Activated naive CD4-positive, alpha-beta T cell (primary cell): Measurements from ENCODE around the gene PGGHG.
A peak's percentile ranks its signal among the peaks of the same experiment; 100 is the strongest.

Source experiments
- DNase-seq, 4 experiments: peaks; one replicate each; lab custom pipeline; 2025; lab: John Stamatoyannopoulos, UW

Gene PGGHG

DNA sequence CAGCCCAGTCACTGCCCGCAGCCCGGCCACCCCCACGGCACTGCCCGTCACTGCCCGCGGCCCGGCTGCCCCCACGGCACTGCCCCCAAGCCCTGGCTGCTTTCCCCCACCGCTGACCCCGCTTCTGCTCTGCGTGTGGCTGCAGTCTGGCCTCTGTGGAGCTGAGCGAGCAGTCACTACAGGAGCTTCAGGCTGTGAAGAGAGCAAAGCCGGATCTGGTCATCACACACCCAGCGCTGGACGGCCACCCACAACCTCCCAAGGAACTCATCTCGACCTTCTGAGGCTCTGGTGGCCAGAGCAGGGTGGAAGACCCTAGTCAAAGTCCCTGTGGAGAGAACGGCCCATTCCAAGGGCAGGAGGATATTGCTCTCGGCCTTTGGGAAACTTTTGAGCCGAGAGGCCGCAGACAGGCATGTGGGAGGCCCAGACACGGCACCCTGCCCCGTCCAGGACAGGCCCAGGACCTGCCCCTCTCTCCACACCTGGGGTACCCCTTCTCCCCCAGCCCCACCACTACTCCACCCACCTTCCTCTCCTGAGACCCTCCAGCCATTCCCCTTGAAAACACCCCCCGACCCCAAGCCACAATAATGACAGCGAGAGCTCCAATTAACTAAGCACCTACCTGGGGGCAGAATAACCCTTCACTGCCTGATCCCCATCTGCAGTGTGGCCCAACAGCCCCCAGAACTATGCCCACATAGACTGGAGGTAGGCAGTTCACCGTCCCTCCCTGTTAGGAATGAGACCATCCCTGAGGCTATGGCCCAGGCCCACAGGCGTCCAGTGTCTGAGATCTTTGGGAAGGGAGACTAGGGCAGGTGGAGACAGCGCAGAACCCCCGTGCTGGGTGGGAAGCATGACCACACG, 3.7 kb upstream of the PGGHG start:
- DNase-seq, result no peak

DNA sequence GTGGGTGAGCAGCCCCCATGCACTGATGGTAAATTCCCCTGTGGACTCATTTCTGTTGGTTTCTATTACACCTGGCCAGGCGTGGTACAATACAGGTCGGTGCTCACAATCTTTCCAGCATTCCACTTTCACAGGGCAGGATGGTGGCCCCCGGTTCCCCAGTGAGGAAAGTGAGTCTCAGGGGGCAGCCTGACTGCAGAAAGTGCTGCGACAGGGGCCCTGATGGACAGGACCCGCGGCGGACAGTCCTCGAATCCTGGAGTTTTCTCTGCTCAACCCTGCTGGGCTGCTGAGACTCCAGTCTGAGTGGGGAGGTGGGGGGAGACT, 3.1 kb upstream of the PGGHG start:
- DNase-seq, result no peak

DNA sequence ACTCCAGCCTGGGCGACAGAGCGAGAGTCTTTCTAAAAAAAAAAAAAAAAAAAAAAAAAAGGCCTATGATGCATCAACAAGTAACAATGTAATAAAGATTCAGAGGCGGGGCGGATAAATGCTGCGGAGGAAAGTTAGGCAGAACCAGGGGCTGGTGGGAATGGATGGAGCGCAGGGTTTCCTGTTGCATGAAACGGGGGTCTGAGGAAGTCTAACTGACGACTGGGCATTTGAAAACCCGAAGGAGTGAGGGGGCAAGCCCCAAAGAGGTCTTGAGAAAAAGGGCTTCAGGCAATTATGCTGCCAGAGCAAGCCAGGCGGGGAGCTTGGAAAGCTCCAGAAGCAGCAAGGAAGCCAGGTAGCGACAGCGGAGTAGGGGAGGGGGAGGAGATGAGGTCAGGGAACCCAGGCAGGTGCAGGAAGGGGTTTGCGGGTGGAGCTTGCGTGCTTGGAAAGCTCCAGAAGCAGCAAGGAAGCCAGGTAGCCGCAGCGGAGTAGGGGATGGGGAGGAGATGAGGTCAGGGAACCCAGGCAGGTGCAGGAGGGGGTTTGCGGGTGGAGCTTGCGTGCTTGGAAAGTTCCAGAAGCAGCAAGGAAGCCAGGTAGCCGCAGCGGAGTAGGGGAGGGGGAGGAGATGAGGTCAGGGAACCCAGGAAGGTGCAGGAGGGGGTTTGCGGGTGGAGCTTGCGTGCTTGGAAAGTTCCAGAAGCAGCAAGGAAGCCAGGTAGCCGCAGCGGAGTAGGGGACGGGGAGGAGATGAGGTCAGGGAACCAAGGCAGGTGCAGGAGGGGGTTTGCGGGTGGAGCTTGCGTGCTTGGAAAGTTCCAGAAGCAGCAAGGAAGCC, 1.7 kb upstream of the PGGHG start:
- peak in 1 of 4 experiments; percentile 50 for DNase-seq

- DNase-seq, result peak in 1 of 4 experiments; percentile 50
These were observed 977 bp upstream of the PGGHG start for GRCh38 chr11:287821-288477.

DNA sequence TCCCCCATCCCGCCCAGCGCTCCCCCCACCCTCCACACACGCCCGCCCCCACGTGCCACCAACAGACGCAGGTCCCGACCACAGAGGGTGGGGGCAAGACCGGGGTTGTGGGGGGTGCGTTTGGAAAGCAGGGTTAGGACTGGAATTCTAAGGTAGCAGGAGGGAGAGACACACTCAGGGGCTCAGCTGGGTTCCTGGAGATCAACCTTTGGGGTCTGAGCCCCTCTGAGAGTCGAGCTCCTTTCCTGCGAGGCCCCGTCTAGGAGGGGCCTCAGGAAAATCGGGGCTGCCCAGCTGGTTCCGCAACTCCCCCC, 429 bp downstream of the PGGHG start:
- DNase-seq, result no peak

DNA sequence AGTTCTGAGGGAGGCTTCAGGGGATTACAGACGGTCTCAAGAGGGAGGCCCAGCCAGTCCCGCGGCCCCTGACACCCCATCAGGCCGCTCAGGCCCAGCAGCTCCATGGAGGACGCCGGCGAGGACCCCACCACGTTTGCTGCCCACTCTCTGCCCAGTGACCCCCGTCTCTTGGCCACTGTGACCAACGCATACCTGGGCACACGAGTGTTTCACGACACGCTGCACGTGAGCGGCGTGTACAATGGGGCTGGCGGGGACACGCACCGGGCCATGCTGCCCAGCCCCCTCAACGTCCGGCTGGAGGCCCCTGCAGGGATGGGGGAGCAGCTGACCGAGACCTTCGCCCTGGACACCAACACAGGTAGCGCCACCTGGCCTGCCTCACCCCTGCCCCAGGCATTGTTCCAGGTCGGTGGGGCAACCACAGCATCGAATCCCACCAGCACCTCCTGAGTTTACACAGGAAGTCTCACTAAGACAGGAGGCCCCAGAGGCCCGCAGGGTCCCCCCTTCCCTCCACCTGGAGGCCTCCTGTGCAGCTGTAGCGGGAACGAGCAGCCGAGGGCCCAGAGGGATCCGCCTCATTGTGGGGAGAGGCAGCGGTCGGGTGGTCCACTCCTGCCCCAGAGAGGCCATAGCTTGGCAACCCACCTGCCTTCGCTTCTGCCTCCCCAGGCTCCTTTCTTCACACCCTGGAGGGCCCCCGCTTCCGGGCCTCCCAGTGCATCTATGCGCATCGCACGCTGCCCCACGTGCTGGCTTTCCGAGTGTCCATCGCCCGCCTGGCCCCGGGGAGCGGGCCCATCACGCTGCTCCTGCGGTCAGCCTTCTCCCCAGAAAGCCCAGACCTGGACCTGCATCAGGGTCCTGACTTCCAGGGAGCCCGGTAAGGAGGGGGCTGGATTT, 1.0 kb downstream of the PGGHG start:
- no peak for DNase-seq

GRCh38 chr11:290621-291231, 1.8 kb downstream of the PGGHG start:
- no peak for DNase-seq

DNA sequence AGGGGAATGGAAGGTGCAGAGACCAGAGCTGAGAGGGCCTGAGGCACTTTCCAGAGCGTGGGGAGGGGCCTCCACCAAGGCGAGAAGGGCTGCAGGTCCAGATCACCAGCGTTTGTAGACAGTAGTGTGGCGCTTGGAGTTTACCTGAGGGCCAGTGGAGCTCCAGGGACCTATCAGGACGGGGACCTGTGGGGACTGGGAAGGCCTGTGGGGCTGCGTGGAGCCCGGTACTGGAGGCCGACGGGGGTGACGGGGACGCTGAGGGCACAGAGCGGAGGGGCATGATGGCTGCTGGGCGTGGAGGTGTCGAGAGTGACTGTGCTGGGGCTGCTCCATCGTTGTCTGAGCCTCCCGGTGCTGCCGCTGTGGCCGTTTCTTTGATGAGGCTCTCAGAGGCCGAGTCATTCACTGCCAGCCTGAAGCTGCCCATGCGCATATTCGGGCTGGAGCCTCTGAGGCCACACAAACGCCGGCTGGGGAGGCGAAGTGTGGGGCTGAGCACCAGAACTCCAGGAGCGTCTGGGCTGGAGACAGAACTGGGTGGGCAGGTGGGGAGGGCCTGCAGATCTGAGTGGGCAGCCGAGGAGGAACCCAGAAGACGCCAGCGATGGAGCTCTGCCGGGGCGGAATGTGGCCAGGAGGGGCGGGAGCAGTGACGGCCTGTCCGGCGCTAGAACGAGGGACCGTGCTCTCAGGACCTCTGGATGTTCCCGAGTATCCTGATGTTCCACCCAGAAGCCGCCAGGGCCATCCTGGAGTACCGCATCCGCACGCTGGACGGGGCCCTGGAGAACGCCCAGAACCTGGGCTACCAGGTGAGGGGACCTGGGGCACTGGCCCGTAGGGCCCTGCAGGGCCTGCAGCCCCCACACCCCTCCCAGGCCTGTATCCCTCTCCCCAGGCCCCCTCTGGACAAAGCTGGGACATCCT, 2.6 kb downstream of the PGGHG start:
- DNase-seq, result no peak

DNA sequence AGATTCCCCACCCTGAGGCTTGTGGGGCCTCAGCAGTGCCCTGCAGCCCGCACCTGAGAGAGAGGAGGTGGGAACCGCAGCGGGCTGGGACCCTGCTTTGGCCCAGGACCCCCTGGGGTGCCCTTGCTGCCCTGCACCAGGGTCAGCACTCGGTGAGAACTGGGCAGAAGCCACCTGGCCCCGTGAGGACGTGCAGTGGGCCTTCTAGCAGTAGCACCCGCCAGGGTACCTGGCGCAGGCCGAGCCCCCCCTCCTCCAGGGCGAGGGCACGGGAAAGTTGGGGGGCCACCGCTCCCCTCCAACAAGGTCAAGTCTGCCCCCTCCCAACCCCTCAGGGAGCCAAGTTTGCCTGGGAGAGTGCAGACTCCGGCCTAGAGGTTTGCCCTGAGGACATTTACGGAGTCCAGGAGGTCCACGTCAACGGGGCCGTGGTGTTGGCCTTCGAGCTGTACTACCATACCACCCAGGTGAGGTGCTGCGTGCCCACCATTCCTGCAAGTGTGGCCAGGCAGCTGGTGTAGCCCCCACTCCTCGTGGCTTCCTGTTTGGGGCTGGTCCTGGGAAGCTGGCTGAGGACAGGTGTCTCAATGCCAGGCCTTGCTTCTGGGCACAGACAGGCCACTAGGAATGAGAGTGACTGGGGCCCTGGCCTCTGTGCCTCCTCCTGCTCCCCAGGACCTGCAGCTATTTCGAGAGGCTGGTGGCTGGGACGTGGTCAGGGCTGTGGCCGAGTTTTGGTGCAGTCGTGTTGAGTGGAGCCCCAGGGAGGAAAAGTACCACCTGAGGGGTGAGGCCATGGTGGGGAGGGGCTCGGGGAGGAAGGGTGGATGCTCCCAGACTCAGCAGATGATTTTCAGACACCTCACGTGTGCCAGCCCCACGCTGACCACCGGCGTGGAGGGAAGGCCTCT, 3.5 kb downstream of the PGGHG start:
- no peak for DNase-seq

- no peak for DNase-seq
These were observed 4.4 kb downstream of the PGGHG start for GRCh38 chr11:293271-293851.

DNA sequence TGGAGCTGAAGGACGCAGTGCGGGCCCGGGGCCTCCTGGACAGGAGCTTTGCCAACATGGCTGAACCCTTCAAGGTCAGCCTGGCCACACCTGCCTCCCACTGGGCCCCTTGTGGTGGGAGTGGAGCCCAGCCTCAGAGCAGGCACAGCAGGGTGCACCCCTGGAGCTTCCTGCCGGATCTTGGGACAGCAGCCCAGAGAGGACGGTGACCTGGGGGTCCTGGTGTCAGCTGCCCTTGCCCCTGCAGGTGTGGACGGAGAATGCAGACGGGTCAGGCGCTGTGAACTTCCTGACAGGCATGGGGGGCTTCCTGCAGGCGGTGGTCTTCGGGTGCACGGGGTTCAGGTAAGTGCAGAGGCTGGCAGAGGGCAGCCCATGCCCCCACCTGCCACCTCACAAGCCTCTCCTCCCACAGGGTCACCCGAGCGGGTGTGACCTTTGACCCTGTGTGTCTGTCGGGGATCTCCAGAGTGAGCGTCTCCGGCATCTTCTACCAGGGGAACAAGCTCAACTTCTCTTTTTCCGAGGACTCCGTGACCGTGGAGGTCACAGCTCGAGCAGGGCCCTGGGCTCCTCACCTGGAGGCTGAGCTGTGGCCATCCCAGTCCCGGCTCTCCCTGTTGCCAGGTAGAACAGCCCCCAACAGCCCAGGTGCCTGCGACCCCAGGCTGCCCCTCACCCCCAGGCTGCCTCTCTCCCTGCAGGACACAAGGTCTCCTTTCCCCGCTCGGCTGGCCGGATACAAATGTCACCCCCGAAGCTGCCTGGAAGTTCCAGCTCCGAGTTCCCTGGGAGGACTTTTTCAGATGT, 5.1 kb downstream of the PGGHG start:
- no peak for DNase-seq

DNA sequence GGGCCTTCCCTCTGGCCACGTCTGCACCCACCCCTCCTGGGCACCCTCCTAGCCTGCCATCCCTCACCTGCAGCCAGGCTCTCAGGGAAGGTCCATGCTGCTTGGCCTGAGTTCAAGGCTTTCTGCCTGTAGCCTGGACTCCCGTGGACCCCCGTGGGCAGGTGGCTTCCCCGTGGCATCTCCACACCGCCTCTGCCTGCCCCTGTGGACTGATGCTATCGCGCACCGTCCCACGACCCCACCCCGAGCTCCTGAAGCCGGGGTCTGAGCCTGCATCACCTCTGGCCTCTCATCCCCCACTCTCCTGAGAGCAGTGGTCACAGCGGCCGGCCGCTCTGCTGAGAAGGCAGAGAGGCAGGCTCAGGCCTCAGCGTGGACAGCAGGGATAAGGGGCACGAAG, 5.9 kb downstream of the PGGHG start:
- DNase-seq, result no peak

GRCh38 chr11:295351-296170, 6.6 kb downstream of the PGGHG start:
- DNase-seq, result no peak

DNA sequence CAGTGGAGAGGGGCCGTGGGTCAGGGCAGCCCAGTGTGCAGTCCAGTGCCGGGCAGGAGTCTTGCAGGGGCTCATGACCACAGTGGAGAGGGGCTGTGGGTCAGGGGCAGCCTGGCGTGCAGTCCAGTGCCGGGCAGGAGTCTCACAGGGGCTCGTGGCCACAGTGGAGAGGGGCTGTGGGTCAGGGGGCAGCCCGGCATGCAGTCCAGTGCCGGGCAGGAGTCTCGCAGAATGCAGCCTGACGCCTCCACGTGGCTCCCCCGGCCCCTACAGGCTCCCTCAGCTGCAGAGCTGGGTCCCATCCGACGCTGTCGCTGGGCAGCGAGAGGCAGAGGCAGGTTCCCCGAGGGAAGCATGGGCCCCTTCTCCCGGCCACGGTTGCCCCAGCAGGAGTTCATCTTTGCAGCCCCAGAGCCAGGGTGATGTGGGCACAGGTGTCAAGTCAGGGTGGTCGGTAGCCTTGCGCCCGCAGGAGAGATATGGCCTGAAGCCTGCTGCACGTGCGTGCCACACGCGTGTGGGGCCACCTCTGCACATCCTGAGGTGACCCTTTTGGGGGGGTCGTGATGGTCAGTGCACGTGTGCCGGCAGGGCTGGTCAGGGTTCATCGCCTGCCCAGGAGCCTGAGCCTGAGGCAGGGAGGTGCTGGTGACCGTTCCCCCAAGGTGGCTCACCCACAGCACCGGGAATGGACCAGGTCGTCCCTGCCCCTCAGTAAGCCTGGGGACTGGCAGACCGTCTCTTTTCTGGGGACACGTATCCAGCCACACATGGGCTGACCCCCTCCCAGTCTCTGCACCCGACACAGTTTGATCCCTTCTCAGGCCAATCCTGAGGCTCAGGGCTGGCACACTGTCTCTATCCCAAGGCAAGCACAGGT, 7.5 kb downstream of the PGGHG start:
- DNase-seq, result no peak

DNA sequence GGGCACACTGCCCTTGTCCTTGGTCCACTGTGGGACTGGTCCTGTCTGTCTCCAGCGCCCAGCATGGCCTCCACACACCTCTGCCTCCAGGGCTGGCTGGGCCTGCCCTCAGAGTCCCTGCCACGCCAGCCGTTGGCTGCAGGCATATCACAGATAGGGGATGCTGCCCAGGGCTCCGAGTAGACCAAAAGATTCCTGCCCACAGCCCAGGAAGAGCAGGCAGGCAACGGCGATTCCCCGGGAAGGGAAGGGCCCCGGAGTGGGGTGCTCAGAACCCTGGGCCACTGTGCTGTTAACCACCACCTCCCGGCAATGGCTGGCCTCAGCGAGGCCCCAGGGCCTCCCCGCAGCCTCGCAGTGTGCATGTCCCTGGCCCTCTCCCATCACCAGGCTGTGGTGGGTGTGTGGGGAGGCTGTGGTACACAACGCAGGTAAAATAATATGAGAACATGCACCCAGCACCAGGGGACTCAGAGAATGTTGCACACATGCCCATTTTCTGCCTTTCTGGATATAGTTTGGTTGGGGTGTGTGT, 8.2 kb downstream of the PGGHG start:
- DNase-seq, result no peak
